Stimulated activated naive CD8-positive, alpha-beta T cell treated with anti-CD3 and anti-CD28 coated beads, Interleukin-15, Interleukin-2, amounts not matched to agents 100 ng/mL and 50 ng/mL, for 24 hours (primary cell): ENCODE measurements around the gene AKR1B1.

ENCODE experiments used
- H3K27ac Mint-ChIP-seq: one replicate; pipeline ENCODE4 v1.8.0; 2021; ENCODE audit warnings: mild to moderate bottlenecking, mixed read lengths
- H3K27me3 Mint-ChIP-seq: one replicate; pipeline ENCODE4 v1.8.0; 2021; ENCODE audit warnings: mixed read lengths
- H3K36me3 Mint-ChIP-seq: one replicate; pipeline ENCODE4 v1.8.0; 2021; ENCODE audit warnings: low read depth, mixed read lengths
- H3K4me1 Mint-ChIP-seq: one replicate; pipeline ENCODE4 v1.8.0; 2021; ENCODE audit warnings: low read depth, mixed read lengths
- H3K4me3 Mint-ChIP-seq: one replicate; pipeline ENCODE4 v1.8.0; 2021; ENCODE audit warnings: mild to moderate bottlenecking, mixed read lengths
- H3K9me3 Mint-ChIP-seq: one replicate; pipeline ENCODE4 v1.8.0; 2021; ENCODE audit warnings: mixed read lengths

Gene AKR1B1

DNA sequence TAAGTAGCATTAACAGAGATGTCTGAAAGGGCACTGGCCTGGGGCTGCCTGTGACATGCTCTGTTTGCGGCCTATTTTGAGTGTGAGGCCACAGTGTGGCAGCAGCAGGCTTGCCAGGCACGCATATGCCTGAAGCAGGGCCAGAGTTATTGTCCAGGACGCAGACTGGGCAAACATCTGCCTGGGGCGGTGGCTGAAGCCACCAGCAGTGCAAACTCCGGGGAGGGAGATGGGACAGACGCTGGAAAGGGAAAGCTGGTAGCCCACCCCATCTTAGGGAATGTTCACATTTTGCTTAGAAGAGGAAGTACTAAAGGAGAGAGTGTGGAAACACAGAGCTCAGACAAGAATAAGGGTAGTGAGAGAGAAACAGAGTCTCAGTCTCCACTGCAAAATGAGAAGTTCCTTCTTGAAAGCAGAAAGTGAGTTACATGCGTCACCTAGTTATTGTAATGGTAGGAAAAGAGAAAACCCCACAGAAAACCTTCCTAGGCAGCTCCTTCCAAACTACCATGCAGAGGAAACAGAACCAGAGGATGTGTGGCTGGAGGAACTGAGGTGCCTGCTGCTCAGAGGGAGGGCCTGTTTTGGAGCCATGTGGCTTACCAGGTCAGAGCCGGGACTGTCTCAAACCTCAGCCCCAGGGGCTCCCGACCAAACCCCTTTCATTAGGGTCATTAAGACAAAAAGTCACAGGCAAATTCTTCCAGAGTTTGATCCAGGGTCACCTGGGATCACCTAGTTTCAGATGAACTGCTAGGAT is 14.5 kb downstream of the AKR1B1 start:
- H3K4me3 Mint-ChIP-seq: no peak overlapping the region
- H3K36me3 Mint-ChIP-seq: peaks cover 75% of the 10 kb centered on the region
- H3K4me1 Mint-ChIP-seq: no peaks in the 10 kb centered on the region
- no peaks in the 10 kb centered on the region for H3K9me3 Mint-ChIP-seq
- no peak overlapping the region for H3K27ac Mint-ChIP-seq
- no peaks in the 10 kb centered on the region for H3K27me3 Mint-ChIP-seq

DNA sequence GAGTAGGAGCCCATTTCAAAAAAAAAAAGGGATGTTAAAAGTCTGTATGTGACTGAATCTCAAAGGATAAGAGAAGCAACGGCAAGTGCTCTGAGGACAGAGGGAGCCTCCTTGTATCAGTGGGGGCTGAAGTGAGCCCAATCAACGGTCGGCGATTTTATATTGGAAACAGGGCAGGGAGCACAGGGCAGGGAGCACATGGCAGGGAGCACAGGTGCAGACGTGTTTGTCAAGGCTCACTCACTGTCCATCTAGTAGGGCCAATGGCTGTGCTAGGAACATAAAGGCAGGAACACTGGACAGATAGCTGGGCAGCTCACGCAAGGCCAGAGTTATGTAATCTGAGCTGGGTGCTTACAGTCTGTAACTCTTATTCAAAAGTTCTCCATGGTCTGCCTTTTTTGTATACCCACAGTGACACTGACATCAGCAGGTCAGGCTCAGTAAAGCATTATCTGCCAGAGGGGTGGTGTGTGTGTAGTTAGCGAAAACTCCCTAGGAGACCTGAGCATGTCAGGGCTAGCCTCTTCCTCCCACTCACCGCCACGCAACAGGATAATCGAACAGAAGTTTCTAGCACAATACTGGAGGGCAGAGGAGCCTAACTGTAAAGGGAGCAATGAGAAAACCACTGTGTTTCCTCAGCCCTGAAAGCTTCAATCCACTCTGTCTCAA is 15.4 kb downstream of the AKR1B1 start:
- peaks cover 71% of the 10 kb centered on the region for H3K36me3 Mint-ChIP-seq
- H3K4me1 Mint-ChIP-seq: no peaks in the 10 kb centered on the region
- H3K27ac Mint-ChIP-seq: no peak overlapping the region
- H3K9me3 Mint-ChIP-seq: no peaks in the 10 kb centered on the region
- no peaks in the 10 kb centered on the region for H3K27me3 Mint-ChIP-seq
- H3K4me3 Mint-ChIP-seq: no peak overlapping the region

DNA sequence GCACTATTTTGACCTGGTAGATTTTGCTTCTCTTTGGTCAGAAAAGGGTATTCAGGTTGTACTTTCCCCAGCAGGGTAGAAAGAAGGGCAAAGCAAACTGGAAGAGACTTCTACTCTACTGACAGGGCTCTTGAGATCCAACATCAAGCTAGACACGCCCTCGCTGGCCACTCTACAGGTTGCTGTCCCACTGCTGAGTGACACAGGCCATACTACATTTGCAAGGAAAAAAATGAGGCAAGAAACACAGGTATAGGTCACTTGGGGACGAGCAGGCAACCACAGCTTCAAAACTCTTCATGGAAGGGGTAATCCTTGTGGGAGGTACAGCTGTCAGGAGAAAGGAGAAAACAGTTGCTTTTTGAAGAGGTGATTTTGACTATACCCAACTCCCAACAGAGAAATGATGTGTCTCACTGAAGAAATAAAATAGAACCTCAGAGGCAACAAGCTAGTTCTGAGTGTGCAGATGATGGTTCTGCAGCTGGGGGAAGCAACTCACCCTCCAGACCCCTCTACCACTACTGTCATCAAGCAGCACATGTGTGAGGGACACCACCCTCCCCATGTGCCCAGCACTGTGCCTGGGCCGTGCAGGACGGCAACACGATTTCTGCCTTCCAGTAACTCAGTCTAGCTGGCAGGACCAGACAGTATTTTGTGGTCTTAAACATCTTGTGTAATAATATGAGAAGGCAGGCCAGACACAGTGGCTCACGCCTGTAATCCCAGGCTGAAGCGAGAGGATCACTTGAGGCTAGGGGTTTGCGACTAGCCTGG is 16.3 kb downstream of the AKR1B1 start:
- H3K27me3 Mint-ChIP-seq: no peaks in the 10 kb centered on the region
- H3K9me3 Mint-ChIP-seq: no peaks in the 10 kb centered on the region
- no peaks in the 10 kb centered on the region for H3K4me1 Mint-ChIP-seq
- H3K36me3 Mint-ChIP-seq: peaks cover 75% of the 10 kb centered on the region
- no peak overlapping the region for H3K4me3 Mint-ChIP-seq
- no peak overlapping the region for H3K27ac Mint-ChIP-seq

DNA sequence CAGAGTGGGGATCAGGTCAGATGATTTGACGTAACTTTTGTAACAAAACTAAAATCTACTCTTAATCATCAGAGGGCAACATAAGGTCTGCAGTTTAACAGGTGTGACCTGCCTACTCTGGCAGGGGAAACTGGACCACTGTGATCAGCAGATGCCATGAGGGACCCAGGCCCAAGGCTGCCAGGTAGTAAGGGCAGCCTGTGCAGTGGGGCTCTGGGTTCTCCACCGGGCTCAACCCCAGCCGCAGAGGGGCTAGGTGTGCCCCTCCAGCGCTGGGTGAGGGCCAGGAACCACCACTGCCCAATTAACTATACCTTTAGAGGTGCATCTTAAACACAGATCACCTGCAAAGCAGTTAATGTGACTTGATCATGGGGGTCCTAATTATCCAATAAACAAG is 17.6 kb downstream of the AKR1B1 start:
- H3K9me3 Mint-ChIP-seq: no peaks in the 10 kb centered on the region
- H3K4me1 Mint-ChIP-seq: no peaks in the 10 kb centered on the region
- H3K4me3 Mint-ChIP-seq: no peak overlapping the region
- no peaks in the 10 kb centered on the region for H3K27me3 Mint-ChIP-seq
- no peak overlapping the region for H3K27ac Mint-ChIP-seq
- H3K36me3 Mint-ChIP-seq: peaks cover 70% of the 10 kb centered on the region

DNA sequence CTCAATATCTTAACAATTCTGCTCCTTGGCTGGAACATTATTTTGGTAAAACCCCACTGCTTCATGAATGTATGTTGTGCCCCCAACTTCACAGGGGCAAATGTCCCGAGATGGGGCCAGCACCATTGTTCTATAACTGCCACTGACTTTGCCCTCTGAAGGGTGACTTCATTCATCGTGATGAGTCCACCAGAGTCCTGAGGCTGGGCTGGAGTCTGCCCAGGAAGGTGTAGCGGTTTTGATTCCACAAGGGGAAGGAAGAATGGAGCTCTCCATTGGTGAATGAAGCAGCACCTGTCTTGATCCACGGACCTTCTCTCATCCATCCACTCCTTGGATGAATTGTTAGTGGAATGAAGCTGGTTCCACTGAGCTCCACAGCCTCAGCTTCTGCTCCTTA is 18.4 kb downstream of the AKR1B1 start:
- Mint-ChIP-seq H3K27me3 (no peaks in the 10 kb centered on the region), H3K4me1 (no peaks in the 10 kb centered on the region), H3K27ac (no peak overlapping the region), H3K36me3 (peaks cover 63% of the 10 kb centered on the region), H3K4me3 (no peak overlapping the region), H3K9me3 (no peaks in the 10 kb centered on the region)

DNA sequence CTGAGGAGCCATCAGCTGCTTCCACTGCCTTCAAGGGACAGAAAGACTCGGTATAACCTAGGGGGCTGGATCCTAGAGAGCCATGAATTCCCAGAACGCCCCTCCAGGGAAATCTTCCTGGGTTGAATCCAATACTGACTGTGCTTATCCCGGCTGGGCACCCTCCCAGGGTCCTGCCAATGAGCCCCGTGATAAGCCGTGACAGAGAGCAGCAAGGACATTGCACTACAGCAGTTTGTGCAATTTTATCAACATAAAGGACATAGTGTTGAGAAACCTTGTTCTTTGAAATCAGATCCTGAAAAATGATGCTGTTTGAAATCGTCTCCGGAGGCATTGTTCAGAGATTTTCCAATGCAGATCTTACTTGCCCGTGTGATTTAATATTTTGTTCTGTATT is 18.8 kb downstream of the AKR1B1 start:
- Mint-ChIP-seq H3K4me3 (no peak overlapping the region), H3K27ac (no peak overlapping the region), H3K4me1 (no peaks in the 10 kb centered on the region), H3K36me3 (peaks cover 59% of the 10 kb centered on the region), H3K27me3 (no peaks in the 10 kb centered on the region), H3K9me3 (no peaks in the 10 kb centered on the region)

DNA sequence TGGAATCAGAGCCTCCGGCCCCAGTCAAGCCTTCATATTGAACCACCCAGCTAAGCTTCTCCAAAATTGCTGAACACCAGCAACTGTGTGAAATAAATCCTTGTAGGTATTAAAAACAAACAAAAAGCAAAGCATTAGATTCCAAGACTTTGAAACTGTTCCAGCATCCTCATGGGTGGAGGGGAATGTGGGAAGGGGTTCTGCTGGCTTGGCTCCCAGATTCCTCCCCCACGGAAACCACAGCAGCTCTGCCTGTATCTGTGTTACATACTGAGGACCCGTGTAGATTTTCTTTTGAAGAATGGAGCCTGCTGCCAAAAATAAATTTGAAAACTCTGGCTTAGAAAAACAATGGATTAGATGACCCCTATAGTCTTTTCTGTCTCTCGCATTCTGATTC is 20.0 kb downstream of the AKR1B1 start:
- Mint-ChIP-seq H3K27ac (no peak overlapping the region), H3K4me3 (no peak overlapping the region), H3K27me3 (no peaks in the 10 kb centered on the region), H3K4me1 (no peaks in the 10 kb centered on the region), H3K36me3 (peaks cover 48% of the 10 kb centered on the region), H3K9me3 (no peaks in the 10 kb centered on the region)

DNA sequence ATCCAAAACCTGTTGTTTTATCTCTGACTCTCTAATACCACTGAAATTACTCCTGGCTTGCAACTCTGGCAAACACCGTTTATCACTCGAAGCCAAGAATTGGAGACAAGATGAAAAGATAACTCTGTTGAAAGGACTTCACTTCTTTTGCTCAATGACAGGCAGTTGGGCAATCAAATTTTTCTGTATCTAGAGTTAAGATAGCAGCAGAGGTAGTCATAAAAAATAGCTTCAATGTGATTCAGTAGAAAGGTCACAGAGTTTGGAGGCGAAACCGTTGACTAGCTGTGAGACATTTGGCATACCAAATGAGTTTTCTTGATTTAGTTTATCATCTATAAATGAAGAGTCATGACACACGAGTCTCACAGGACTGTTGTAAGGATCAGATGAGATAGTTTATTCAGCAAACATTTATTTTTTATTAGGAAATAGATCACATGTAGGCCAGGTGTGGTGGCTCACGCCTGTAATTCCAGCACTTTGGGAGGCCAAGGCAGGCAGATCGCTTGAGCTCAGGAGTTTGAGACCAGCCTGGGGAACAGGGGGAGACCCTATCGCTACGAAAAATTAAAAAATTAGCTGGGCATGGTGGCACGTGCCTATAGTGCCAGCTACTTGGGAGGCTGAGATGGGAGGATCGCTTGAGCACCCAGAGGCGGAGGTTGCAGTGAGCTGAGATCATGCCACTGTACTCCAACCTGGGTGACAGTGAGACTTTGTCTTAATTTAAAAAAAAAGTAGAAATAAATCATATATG is 23.6 kb downstream of the AKR1B1 start:
- no peak overlapping the region for H3K27ac Mint-ChIP-seq
- no peaks in the 10 kb centered on the region for H3K9me3 Mint-ChIP-seq
- peaks cover 18% of the 10 kb centered on the region for H3K36me3 Mint-ChIP-seq
- peaks cover 17% of the 10 kb centered on the region for H3K4me1 Mint-ChIP-seq
- H3K27me3 Mint-ChIP-seq: no peaks in the 10 kb centered on the region
- H3K4me3 Mint-ChIP-seq: no peak overlapping the region

DNA sequence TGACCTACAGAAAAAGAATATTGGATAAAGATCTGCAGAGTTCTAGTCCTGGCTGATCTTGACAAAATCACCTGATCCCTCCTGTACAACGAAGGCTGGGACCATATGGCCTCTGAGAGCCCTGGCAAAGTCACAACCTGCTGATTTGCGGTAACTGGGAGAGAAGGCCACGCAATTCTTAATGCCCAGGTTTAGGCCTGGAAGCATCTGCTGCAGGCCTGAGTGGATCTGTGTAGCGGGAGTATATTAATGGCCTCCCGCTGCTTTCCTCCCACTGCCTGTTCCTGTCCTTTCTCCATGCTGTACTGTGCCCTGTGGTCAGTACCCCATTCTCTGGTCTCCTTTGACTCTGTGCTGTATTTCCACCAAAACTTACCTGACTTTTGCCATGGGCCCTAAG is 24.2 kb downstream of the AKR1B1 start:
- no peak overlapping the region for H3K27ac Mint-ChIP-seq
- H3K4me3 Mint-ChIP-seq: no peak overlapping the region
- H3K4me1 Mint-ChIP-seq: peaks cover 17% of the 10 kb centered on the region
- H3K9me3 Mint-ChIP-seq: no peaks in the 10 kb centered on the region
- peaks cover 11% of the 10 kb centered on the region for H3K36me3 Mint-ChIP-seq
- no peaks in the 10 kb centered on the region for H3K27me3 Mint-ChIP-seq

DNA sequence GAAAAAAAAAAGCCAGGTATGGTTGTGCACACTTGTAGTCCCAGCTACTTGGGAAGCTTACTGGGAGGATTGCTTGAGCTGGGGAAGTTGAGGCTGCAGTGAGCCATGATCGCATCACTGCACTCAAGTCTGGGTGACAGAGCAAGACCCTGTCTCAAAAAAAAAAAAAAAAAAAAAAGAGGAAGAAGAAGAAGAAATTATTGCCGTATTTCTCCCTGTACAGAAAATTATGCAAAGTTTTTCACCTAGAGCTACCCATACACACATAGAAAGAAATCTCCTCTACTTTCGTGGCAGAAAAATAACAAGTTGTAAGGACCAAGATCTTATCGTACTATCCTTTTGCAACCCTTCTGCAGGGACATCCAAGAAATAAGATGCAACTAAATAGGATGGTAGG is 25.5 kb downstream of the AKR1B1 start:
- Mint-ChIP-seq H3K27ac (peak overlapping the region; percentile 38), H3K4me3 (no peak overlapping the region)

DNA sequence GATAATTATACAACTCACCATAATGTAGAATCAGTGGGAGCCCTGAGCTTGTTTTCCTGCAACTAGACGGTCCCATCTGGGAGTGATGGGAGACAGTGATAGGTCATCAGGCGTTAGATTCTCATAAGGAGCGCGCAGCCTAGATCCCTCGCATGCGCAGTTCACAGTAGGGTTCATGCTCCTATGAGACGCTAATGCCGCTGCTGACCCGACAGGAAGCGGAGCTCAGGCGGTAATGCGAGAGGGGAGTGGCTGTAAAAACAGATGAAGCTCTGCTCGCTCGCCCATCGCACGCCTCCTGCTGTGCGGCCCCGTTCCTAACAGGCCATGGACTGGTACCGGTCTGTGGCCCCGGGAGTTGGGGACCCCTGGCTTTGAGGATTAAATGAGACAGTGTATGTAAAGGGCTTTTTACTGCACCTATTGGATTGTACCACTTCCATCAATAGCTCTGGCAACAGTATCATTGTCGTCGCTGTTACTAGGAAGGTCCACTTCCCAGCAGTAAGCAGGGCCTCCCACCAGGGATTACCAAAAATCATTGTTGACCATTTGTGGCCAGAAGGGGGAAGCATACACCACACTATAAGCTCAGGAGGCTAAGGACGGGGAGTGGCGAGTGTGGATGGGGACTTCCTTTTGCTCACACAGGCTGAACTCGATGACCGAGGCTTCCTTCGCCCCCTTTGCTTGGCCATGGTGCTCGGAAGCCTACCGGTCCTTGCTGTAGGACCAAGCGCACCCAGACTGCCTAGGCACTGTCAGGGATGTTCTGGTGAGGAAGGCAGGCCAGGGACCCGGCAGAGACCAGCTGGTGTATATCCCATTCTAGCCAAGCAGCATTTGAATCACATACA is 26.4 kb downstream of the AKR1B1 start:
- H3K9me3 Mint-ChIP-seq: no peaks in the 10 kb centered on the region
- no peaks in the 10 kb centered on the region for H3K36me3 Mint-ChIP-seq
- H3K27ac Mint-ChIP-seq: peak overlapping the region; percentile 79
- H3K4me3 Mint-ChIP-seq: peak overlapping the region; percentile 77
- peaks cover 4% of the 10 kb centered on the region for H3K27me3 Mint-ChIP-seq
- H3K4me1 Mint-ChIP-seq: peaks cover 17% of the 10 kb centered on the region

More for the DNA sequence above, 25.5 kb downstream of the AKR1B1 start:
- H3K27me3 Mint-ChIP-seq: peaks cover 3% of the 10 kb centered on the region
- H3K36me3 Mint-ChIP-seq: peaks cover 4% of the 10 kb centered on the region
- peaks cover 17% of the 10 kb centered on the region for H3K4me1 Mint-ChIP-seq
- no peaks in the 10 kb centered on the region for H3K9me3 Mint-ChIP-seq

DNA sequence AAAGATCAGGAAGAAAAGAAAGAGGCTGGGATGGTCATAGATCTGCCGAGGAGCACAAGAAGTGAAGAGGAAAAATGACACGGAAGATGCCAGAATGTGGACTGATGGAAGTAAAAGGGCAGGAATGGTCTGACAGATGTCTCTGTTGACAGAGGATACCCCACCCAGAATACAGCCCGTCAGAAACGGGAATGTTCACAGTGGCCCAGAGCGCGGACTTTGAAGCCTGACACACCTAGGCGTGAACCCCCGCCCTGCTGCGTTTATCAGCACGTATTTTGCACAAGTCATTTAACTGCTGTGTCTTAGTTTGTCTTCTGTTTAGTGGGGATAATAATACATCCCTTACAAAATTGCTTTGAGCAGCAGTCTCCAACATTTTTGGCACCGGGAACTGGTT is 27.1 kb downstream of the AKR1B1 start:
- Mint-ChIP-seq H3K9me3 (no peaks in the 10 kb centered on the region), H3K27ac (no peak overlapping the region), H3K27me3 (peaks cover 8% of the 10 kb centered on the region), H3K4me1 (peaks cover 17% of the 10 kb centered on the region), H3K4me3 (peak overlapping the region; percentile 77), H3K36me3 (no peaks in the 10 kb centered on the region)

DNA sequence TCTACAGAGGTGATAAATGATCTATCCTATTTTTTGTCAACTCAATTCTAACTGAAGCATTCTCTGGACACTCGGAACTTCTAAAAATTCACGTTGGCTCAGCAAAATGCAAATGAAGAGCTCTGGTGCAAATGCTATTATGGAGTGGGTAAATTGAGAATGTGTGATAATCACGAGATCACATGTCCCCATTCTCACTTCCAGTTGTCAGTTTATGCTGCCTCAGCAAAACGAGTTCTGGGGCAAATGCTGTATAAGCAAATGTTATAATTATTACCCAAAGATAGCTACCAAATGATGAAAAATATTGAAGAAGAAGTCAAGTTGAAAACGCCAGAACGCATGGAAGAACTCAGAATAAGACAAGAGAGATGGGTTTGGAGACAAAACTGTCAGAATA is 29.4 kb downstream of the AKR1B1 start:
- Mint-ChIP-seq H3K4me1 (peaks cover 25% of the 10 kb centered on the region), H3K9me3 (no peaks in the 10 kb centered on the region), H3K36me3 (no peaks in the 10 kb centered on the region), H3K27me3 (peaks cover 8% of the 10 kb centered on the region), H3K27ac (no peak overlapping the region), H3K4me3 (no peak overlapping the region)

DNA sequence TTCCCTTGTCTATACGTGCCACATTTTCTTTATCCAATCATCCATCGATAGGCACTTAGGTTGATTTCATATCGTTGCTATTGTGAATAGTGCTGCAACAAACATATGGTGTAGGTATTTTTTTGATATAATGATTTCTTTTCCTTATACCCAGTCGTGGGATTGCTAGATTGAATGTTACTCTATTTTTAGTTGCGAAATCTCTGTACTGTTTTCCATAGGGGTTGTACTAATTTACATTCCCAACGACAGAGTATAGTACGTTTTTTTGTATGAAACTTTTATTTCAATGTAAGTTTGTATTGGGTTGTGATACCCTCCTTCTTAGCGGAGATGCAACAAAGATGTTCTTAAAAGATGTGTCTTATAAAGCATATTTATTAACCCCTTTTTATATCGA is 30.0 kb downstream of the AKR1B1 start:
- no peak overlapping the region for H3K4me3 Mint-ChIP-seq
- peaks cover 8% of the 10 kb centered on the region for H3K27me3 Mint-ChIP-seq
- peaks cover 25% of the 10 kb centered on the region for H3K4me1 Mint-ChIP-seq
- no peaks in the 10 kb centered on the region for H3K9me3 Mint-ChIP-seq
- no peak overlapping the region for H3K27ac Mint-ChIP-seq
- H3K36me3 Mint-ChIP-seq: no peaks in the 10 kb centered on the region
